CD4-positive, alpha-beta T cell treated with Interleukin-6 for 4 hours (primary cell): ENCODE data around the gene C22orf31.
"Not testable (repeated sequence)": the region's sequence is repeated elsewhere in the genome, so short reads cannot be mapped to it uniquely, and the experiment has no call there.

Source experiments
- DNase-seq: peaks from one replicate; pipeline ENCODE4 v3.0.0-alpha.2; 2020; ENCODE audit warnings: mixed read lengths

The C22orf31 gene

DNA sequence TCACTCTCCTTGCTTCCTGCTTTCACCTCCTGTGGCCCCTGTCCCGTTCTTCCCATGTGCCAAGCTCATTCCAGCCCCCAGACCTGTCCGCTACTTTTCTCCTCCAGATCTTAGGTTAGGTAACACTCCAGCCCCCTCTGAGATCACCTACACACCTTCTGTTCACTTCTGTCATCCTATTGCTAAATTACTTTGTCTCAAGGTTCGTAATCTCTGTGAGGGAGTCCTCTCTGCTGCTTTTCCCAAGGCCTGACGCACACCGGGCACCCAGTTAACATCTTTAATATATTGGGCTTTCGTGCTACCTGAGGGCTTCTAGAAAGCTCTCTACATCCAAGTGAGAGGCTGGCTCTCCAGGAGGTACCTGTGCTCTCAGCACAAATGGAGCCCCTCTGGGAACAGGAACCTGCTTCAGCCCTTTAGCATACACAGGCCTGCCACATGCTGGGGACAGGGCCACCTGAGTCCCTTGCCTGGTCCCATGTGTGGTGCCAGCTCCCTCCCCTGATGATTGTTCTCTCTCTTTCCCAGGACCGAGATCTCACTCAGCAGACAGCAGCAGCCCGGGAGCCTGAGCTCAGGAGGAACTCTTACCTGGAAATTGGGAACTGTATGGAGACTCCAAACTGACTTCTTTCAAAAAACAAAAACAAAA lies 8.5 kb downstream of the C22orf31 start:
- DNase-seq: no peak

DNA sequence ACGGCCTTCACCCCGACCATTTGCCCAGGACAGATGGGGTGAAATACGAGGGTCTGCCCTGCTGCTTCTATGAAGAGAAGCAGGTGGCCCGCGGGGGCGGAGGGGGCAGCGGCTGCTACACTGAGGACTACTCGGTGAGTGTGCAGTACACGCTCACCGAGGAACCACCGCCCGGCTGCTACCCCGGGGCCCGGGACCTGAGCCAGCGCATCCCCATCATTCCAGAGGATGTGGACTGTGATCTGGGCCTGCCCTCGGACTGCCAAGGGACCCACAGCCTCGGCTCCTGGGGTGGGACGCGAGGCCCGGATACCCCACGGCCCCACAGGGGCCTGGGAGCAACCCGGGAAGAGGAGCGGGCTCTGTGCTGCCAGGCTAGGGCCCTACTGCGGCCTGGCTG lies 11.2 kb downstream of the C22orf31 start:
- DNase-seq: no peak

- DNase-seq: no peak
Measured at GRCh38 chr22:29049655-29050263, 11.9 kb downstream of the C22orf31 start.

- DNase-seq: no peak
Measured at GRCh38 chr22:29048822-29049654, 12.6 kb downstream of the C22orf31 start.

- no peak for DNase-seq
Measured at GRCh38 chr22:29044657-29045176, 16.9 kb downstream of the C22orf31 start.

- DNase-seq: no peak
Measured at GRCh38 chr22:29043906-29044575, 17.6 kb downstream of the C22orf31 start.

DNA sequence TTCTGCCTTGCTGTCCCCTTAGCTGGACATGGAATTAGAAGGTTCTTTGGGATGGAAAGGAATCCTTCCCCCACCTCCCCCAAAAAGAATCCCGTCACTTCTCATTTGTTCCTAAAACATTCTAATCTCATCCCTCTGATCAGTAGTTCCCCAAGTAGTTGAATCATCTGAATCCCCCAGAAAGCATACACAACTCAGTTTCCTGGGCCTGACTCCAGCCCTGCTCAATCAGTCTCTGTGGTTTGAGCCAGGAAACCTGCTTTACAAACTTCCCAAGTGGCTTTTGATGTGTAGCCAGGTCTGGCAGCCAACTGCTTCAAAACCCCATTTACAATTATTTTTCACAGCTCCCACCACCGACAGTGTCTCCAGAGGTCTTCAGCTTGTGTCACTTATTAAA lies 20.2 kb downstream of the C22orf31 start:
- DNase-seq: no peak

DNA sequence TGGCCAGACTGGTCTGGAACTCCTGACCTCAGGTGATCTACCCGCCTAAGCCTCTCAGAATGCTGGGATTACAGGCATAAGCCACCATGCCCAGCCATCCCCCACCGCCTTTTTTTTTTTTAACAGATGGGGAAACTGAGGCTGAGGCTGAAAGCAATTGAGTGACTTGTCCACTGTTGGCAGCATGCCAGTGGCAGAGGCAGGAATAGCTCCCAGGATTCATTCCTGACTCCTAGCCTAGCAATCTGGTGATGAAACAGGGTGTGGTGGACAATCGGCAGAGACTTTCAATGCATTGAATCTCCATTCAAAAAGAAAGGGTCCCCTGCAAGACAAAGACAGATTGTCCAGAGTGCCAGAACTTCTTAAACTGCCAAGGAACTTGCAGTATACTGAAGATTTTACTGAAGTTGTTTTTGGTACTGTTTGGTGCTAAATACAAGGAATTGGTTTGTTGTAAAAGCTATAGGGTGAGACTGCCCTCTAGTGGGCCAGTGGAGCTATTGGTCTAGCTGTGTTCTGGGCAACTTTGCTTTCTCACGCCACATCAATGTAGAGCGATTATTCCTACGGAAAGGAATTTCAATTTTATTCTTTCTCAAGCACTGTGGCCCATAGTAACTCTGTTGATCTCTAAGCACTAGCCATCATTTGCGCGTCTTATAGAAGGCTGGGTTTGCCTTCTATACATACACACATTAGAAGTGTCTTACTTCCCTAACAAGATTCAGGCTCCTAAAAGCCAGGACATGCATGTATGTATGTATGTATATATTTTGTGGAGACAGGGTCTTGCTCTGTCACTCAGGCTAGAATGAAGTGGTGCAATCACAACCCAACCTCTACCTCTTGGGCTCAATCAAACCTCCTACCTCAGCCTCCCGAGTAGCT lies 21.0 kb downstream of the C22orf31 start:
- peak; percentile 79 for DNase-seq

DNA sequence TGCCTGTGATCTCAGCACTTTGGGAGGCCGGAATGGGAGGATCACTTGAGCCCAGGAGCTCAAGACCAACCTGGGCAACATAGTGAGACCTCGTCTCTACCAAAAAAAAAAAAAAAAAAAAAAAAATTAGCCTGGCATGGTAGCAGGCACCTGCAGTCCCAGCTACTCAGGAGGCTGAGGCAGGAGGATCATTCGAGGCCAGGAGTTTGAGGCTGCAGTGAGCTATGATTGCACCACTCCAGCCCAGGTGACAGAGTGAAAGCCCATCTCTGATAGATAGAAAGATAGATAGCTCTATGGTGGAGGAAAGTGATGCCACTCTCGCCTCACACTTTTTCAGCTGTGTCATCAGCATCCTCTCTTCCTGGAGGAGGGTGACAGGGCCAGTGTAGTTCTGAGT lies 21.9 kb downstream of the C22orf31 start:
- not testable (repeated sequence) for DNase-seq

DNA sequence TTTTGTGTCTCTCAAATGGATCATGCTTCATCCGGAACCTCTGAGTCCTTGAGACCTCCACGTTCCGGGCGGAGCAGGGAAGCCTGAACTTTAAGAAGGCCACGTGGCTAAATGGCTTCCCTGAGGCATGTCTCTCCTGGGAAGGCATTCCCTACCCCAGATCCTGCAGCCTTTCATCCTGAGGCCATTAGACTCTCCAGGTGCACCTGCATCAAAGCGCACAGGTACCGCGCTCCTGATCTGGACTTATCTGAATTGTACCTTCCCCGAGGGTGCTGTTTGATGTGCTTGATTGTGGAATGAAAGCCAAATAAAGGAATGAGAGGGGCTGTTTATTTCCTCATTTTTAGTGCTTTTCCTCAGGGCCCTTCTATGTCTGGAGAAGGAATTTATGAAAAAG lies 22.5 kb downstream of the C22orf31 start:
- DNase-seq: no peak

DNA sequence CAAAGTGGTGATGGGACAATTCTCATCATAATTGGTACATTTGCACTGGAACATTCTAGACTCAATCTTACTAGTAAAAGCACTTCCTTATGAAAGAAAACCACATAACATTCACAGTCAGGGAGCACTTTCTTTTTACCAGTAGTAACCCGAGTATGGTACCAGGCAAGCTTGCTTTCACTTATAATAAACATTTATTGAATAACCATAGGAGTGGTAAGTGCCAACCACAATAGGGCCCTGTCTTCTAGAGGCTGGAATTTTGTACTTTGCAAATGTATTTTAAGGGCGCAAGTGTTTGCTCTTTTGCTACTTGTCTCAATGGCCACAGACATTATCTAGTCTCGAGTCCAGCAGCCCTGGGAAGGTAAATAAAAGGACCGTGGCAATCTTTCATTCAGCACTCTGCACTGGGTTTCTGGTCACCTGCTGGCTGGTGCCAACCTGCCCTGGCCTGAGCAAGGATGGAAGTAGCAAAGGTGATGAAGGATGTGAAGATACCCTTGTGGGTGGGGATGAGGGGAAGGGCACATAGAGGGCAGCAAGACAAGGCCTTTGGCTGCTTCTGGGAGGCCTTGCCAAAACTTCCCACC lies 24.2 kb downstream of the C22orf31 start:
- DNase-seq: no peak

GRCh38 chr22:29032584-29032983 lies 29.0 kb downstream of the C22orf31 start:
- DNase-seq: no peak

GRCh38 chr22:29032014-29032475 lies 29.6 kb downstream of the C22orf31 start:
- no peak for DNase-seq

DNA sequence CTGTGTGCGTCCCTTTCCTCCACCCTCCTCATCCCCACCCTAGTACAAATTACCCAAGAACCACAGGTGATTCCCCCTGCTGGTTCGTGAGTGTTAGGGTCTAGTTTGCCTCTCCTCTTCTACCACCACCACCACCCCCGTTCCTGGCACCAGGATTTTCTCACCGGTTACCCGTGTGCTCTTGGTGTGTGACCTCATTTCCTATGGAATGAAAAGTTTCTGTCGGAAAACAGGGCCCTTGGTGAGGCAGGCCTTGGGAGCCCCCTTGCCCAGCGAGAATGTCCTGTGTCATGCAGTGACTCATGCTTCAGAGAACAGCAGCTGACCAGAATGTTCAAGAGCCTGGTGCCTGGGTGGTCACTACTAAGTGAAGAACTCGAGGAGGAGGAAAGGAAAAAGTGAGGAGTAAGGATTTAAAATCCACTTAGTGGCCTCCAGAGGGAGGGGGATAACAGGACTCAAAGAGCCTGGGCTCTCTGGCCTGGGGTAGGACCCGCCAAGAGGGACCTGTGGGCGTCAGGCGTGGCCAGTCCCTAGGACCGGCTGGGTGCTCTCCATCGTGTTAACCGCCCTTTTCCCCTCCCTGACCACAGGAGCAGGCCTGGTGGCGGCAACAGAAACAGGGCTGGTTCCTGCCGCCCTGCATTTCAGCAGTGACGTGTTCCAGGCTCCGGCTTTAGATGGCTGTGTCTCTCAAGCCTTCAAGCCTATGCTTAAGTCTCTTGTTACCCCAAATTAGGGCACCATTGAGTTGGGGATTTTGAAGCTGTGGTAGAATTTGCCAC lies 30.2 kb downstream of the C22orf31 start:
- no peak for DNase-seq

- no peak for DNase-seq
Measured at GRCh38 chr22:29030618-29031226, 30.9 kb downstream of the C22orf31 start.

DNA sequence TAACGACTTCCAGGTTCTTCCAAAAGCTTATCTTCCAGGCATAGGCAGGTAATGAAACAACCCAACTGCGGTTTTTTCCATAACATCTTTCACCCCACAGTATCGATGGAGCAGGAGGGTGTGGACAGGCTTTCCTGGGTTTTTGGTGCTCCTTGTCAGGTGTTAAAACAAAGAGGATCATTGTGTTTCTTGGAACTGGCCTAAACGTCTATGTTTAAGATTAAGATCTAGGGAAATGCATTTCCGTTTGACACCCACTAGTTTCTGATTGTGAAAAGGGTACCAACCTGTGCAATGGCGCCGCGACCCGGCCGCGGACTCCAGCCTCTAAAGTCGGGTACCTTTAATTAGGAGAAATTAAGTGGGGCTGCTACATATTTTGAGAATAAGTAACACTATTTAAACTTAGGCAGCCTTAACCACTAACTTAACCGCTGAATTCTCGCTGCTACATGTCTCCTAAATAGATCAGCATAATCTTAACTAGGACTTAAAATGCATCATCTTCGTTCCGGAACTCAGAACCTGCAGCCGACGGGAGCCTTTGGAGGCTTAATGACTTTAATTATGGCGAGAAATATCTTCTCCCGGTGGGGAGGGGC lies 31.5 kb downstream of the C22orf31 start:
- peak; percentile 3 for DNase-seq

GRCh38 chr22:29029202-29030000 lies 32.2 kb downstream of the C22orf31 start:
- no peak for DNase-seq

DNA sequence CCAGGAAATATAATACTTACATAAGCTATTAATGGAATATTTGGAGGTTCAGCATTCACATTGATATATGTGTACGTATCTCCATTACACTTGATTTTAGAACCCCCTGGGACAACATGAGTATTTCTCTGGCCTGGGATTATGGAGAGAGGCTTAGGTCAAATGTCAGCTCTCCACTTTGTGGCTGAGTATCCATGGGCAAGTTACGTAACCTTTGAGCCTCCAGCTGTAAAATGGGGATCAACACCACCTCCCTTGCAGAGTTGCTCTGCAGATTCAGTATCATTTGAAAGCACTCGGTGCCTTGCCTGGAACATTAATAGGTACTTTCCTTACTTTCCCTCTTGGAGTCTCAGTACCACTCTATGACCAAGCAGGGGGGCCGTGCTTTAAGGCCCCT lies 33.2 kb downstream of the C22orf31 start:
- no peak for DNase-seq

DNA sequence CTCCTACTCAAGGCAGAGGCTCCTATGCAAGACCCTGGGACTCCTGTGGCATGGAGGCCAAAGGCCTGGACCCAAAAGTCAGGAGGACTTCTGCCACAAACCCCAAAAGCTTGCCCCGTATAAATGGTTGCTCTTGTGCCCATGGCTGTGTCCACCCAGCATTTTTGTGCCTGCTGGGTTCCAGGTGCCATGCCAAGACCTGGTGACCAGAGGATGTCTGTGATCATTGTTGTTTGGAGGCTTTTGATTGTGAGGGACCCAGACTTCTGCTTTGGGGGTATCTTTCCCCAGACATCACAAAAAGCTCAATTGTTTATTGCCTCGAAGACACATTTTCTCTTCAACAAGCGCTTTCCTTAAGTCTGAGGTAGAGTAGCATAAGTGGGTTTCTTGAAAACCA lies 35.1 kb downstream of the C22orf31 start:
- DNase-seq: no peak
